Measurements from ENCODE around the gene ACTL9.

- no peak for TF ChIP-seq POLR2A (IDR thresholded peaks at IDR 0.05; ENCODE audit: low read length)
- no peak for TF ChIP-seq GATA1 (IDR thresholded peaks at IDR 0.05; ENCODE audit: low read depth, low read length)
These were observed 22.7 kb upstream of the ACTL9 start, which contains the start of gene OR2Z1 for GRCh38 chr19:8721334-8721733.

Data from erythroblast (primary cell).